Testis (tissue), 3 donors: ENCODE data around the gene FAM120C. TPM values are rescaled to one million over a fixed set of nuclear protein-coding genes. Genes with fewer than 3 reads are reported as not detected.

Experiments
- DNase-seq: peaks from one replicate; pipeline ENCODE4 v3.0.0-alpha.2; 2019
- H3K27ac ChIP-seq, 2 donors: fragments of 200-600 bp; sonication (generic); one replicate each; pipeline ENCODE4 v1.5.1; 2019
- H3K27me3 ChIP-seq: fragments of 200-600 bp; sonication (generic); one replicate; pipeline ENCODE4 v1.5.1; 2019
- H3K36me3 ChIP-seq: fragments of 200-600 bp; sonication (generic); one replicate; pipeline ENCODE4 v1.5.1; 2017; ENCODE audit warnings: low read depth; ENCODE audit errors: missing control alignments
- H3K4me1 ChIP-seq: fragments of 200-600 bp; sonication (generic); one replicate; pipeline ENCODE4 v1.5.1; 2019
- H3K4me3 ChIP-seq, 2 donors: fragments of 200-600 bp; sonication (generic); one replicate each; pipeline ENCODE4 v1.5.1; 2017 to 2019
- H3K9me3 ChIP-seq: fragments of 200-600 bp; sonication (generic); one replicate; pipeline ENCODE4 v1.5.1; 2017
- POLR2A ChIP-seq: fragments of 450-650 bp; IDR thresholded peaks from one replicate; pipeline ENCODE4 v1.6.1; 2017; ENCODE audit warnings: antibody characterized with exemption, mild to moderate bottlenecking, moderate library complexity
- WGBS, 2 donors: methylation state at CpG; one replicate each; pipeline ENCODE4 v1.1.5; 2018; 5-methylcytosine and 5-hydroxymethylcytosine counted together
- intact Hi-C: fragments of 100-400 bp; cut with DNase I; formaldehyde crosslinking; loops from one replicate; pipeline ENCODE4 v1.15.1; 2023; ENCODE audit warnings: low total_unique reads
- polyA plus RNA-seq: library from polyadenylated mRNA; stranded (reverse); fragments of 350-450 nt; fragmentation: Illumina TruSeq; extraction: RNeasy Lipid Tissue Mini Kit (QIAGEN cat#74804); gene quantifications from one replicate; pipeline ENCODE4 v1.2.3, GENCODE V29; 2014; ENCODE audit warnings: low read depth, low replicate concordance; ENCODE audit not compliant: insufficient read depth
- total RNA-seq, 2 donors: library from RNA; depleted of rRNA; stranded (reverse); fragments of >200 nt; gene quantifications; one replicate each; pipeline ENCODE4 v1.2.3, GENCODE V29; 2016
- TF ChIP-seq, protein P1 (sequence below), 3 experiments: fragments of 450-650 bp in 2 of 3; fragments of 200-600 bp in 1 of 3; sonication (generic) in 1 of 3; IDR thresholded peaks; one replicate each; pipeline ENCODE4 v1.5.1; 2016 to 2019; ENCODE audit warnings: antibody characterized with exemption in 3 of 3, mild to moderate bottlenecking in 2 of 3, moderate library complexity in 1 of 3

FAM120C gene
- total and polyA plus RNA-seq, 3 donors from 2014 or later = 5.3 to 22.3 (median 20.5) TPM

DNA sequence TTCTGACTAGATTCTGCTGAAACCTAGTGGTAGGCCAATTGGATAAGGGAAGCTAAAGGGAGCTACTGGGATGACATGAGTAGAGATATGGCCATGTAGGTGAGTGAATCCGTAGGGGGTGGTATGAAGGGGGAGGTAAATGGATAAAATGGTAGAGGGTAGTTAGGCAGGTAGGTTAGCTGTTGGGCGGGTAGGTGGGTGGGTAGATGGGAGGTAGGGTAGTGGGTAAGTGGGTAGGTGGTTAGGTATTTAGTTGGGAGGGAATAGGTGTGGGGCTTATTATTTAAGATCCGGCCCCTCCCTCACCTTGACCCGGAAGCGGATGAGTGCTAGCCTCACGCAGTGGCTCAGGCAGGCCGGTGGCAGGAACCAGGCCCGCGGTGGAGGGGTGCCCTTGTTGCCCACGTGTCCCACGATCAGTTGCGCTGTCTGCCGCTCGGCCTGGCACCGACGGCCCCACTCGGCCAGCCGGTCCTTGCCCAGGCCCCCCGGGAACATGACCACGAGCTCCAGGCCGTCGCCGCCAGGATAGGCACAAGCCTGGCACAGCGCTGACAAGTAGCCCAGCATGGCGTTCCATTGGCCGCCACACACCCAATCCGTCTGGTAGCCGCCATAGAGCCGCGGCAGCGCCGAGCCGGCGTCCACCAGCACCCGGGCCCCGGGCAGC lies 725 bp downstream of the FAM120C start:
- H3K4me3 ChIP-seq = peak overlapping the region; percentile 69 to 78
- intact Hi-C loops = no loop called here
- DNase-seq = peak; percentile 82
- 2% methylated on average over 7 to 11 of the region's 36 CpGs for WGBS, 2 donors
- peak overlapping the region in 1 of 2 donors; percentile 85 for H3K27ac ChIP-seq
- H3K4me1 ChIP-seq = peaks cover 3% of the 10 kb centered on the region
- no peaks in the 10 kb centered on the region for H3K36me3 ChIP-seq
- no peaks in the 10 kb centered on the region for H3K9me3 ChIP-seq
- no peaks in the 10 kb centered on the region for H3K27me3 ChIP-seq
- TF ChIP-seq, protein P1, sequence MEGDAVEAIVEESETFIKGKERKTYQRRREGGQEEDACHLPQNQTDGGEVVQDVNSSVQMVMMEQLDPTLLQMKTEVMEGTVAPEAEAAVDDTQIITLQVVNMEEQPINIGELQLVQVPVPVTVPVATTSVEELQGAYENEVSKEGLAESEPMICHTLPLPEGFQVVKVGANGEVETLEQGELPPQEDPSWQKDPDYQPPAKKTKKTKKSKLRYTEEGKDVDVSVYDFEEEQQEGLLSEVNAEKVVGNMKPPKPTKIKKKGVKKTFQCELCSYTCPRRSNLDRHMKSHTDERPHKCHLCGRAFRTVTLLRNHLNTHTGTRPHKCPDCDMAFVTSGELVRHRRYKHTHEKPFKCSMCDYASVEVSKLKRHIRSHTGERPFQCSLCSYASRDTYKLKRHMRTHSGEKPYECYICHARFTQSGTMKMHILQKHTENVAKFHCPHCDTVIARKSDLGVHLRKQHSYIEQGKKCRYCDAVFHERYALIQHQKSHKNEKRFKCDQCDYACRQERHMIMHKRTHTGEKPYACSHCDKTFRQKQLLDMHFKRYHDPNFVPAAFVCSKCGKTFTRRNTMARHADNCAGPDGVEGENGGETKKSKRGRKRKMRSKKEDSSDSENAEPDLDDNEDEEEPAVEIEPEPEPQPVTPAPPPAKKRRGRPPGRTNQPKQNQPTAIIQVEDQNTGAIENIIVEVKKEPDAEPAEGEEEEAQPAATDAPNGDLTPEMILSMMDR (IDR thresholded peaks at IDR 0.05) = no peak
- no peak for TF ChIP-seq POLR2A

DNA sequence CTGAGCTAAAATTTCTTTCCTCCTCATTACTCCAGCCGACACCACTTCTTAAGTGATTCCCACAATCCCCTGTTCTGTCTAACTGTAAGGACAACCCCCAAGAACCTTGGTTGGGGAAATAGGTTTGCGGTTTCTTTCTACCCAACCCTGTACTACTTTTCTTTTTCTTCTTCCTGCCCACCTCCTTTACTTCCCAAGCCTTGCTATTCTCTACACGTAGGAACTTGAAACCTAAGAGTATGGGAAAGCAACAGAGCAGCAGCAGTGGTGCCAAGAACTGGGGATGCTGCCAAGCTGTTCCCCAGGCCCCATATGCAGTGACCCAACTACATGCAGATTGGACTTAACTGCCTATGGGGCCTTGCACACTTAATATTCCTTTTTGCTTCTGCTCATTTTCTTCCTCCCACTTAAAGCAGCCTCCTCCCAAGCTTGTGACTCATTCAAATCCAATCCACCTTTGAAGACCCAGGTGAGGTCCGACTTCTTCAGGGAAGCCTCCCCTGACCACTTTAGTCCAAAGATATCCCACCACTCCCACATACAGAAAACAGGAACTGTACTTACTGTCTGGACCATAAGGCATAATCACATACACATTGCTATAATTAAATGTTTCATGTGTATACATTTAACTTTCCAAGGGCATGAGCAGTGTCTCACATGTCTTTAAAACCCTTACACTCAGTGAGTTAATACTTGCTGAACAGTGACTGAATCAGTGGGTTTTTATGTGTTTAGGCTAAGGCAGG lies 1.7 kb downstream of the FAM120C start:
- Histone ChIP-seq H3K4me3 (peak overlapping the region in 1 of 2 donors; percentile 78), H3K27ac (no peak overlapping the region), H3K27me3 (no peaks in the 10 kb centered on the region), H3K4me1 (peaks cover 3% of the 10 kb centered on the region), H3K9me3 (no peaks in the 10 kb centered on the region), H3K36me3 (no peaks in the 10 kb centered on the region)
- TF ChIP-seq, protein P1 (IDR thresholded peaks at IDR 0.05) = no peak
- no peak for TF ChIP-seq POLR2A
- no peak for DNase-seq
- WGBS, 2 donors = 18 to 29% methylated on average over 4 of the region's 4 CpGs
- intact Hi-C loops = no loop called here

DNA sequence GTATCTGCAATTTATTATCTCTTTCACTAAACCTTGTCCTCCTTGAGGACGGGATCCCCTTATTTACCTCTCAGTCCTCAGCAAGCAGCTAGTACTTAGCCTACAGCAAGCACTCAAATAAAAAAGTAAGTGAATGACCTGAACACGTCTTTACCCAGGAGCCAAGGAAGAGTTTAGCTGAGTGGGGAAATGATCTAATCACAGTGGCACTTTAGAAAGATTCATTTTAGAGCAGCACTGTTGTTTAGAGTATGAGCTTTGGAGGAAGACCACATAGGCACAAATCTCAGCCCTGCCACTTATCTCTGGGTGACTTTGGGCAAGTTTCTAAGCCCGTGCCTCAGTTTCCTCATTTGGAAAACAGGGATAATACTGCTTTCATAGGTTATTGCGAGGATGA lies 2.7 kb downstream of the FAM120C start:
- Histone ChIP-seq H3K4me3 (no peak overlapping the region), H3K9me3 (no peaks in the 10 kb centered on the region), H3K4me1 (peaks cover 3% of the 10 kb centered on the region), H3K27ac (no peak overlapping the region), H3K27me3 (no peaks in the 10 kb centered on the region), H3K36me3 (no peaks in the 10 kb centered on the region)
- intact Hi-C loops = no loop called here
- DNase-seq = no peak
- WGBS, 2 donors = 33 to 47% methylated on average over 2 to 4 of the region's 4 CpGs
- TF ChIP-seq, protein P1 (IDR thresholded peaks at IDR 0.05) = no peak
- TF ChIP-seq POLR2A = no peak

GRCh38 chrX:54178100-54178940 lies 4.7 kb downstream of the FAM120C start:
- H3K27me3 ChIP-seq = no peaks in the 10 kb centered on the region
- no peak for TF ChIP-seq POLR2A
- TF ChIP-seq, protein P1 (IDR thresholded peaks at IDR 0.05) = no peak
- H3K27ac ChIP-seq = no peak overlapping the region
- intact Hi-C loops = no loop called here
- H3K4me1 ChIP-seq = peaks cover 3% of the 10 kb centered on the region
- no peak for DNase-seq
- no peaks in the 10 kb centered on the region for H3K9me3 ChIP-seq
- H3K36me3 ChIP-seq = no peaks in the 10 kb centered on the region
- no peak overlapping the region for H3K4me3 ChIP-seq
- WGBS, 2 donors = 78 to 83% methylated on average over 5 of the region's 5 CpGs
